Large intestine (tissue), 3 donors: ENCODE measurements around the gene SH2D1B. TPM values are rescaled to one million over a fixed set of nuclear protein-coding genes. Genes with fewer than 3 reads are reported as not detected.
A peak's percentile ranks its signal among the peaks of the same experiment; 100 is the strongest.

Experiments used
- DNase-seq, 2 donors: peaks; one replicate each; pipeline versions ENCODE4 v3.0.0 to v3.0.0-alpha.2; 2013
- H3K27ac ChIP-seq: one replicate; pipeline ENCODE4 v1.5.1; 2013; ENCODE audit warnings: low read length
- H3K27me3 ChIP-seq: 2 replicates; pipeline ENCODE4 v1.6.1; 2013; ENCODE audit warnings: low read length; ENCODE audit not compliant: control insufficient read depth, insufficient read depth
- H3K36me3 ChIP-seq: 2 replicates; pipeline ENCODE4 v1.6.1; 2013; ENCODE audit warnings: low read length; ENCODE audit not compliant: control insufficient read depth, insufficient read depth
- H3K4me1 ChIP-seq: one replicate; pipeline ENCODE4 v1.6.1; 2013; ENCODE audit warnings: low read length; ENCODE audit not compliant: control insufficient read depth, insufficient read depth
- H3K4me3 ChIP-seq: one replicate; pipeline ENCODE4 v1.5.1; 2013; ENCODE audit warnings: low read length
- H3K9me3 ChIP-seq: one replicate; pipeline ENCODE4 v1.6.1; 2013; ENCODE audit warnings: mild to moderate bottlenecking, low read depth, low read length, moderate library complexity; ENCODE audit not compliant: control insufficient read depth
- WGBS: methylation state at CpG from one replicate; pipeline ENCODE4 v1.1.5; 2013; ENCODE audit warnings: low lambda C conversion rate; ENCODE audit not compliant: insufficient coverage; 5-methylcytosine and 5-hydroxymethylcytosine counted together
- polyA plus RNA-seq: library from polyadenylated mRNA; unstranded; fragments of 120-200 nt; gene quantifications from one replicate; pipeline ENCODE4 v1.2.1, GENCODE V29; 2013

SH2D1B gene
- polyA plus RNA-seq, 1 donor, result 2.1 TPM

DNA sequence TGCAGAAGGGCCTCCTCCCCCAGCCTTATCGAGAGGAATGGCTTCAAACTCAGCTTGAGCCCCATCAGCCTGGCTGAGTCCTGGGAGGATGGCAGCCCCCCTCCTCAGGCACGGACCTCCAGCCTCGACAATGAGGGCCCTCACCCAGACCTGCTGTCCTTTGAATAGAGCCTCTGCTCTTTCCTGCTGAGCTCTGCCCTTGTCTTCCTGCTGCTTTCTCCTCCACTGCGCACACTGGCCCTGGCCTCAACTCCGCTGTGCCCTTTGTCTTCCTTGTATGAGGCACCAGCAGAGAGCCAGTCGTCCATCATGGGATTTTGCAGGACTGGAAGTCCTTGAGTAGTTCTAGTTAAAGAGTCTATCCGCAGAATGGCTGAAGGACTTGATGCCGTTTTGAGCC lies 28.4 kb downstream of the SH2D1B start:
- no CpG with 5 or more reads among the region's 8 CpGs for WGBS
- H3K4me3 ChIP-seq, result no peak overlapping the region
- peaks cover 38% of the 10 kb centered on the region for H3K4me1 ChIP-seq
- no peak for DNase-seq
- peaks cover 18% of the 10 kb centered on the region for H3K36me3 ChIP-seq
- H3K27ac ChIP-seq, result no peak overlapping the region
- no peaks in the 10 kb centered on the region for H3K9me3 ChIP-seq
- H3K27me3 ChIP-seq, result no peaks in the 10 kb centered on the region

GRCh38 chr1:162383091-162383490 lies 28.8 kb downstream of the SH2D1B start:
- peaks cover 18% of the 10 kb centered on the region for H3K36me3 ChIP-seq
- H3K27me3 ChIP-seq, result no peaks in the 10 kb centered on the region
- no peak overlapping the region for H3K4me3 ChIP-seq
- H3K9me3 ChIP-seq, result no peaks in the 10 kb centered on the region
- no peak for DNase-seq
- peaks cover 36% of the 10 kb centered on the region for H3K4me1 ChIP-seq
- H3K27ac ChIP-seq, result peak overlapping the region; percentile 99
- WGBS, result no CpG with 5 or more reads among the region's 6 CpGs

- no peaks in the 10 kb centered on the region for H3K9me3 ChIP-seq
- peak overlapping the region; percentile 22 for H3K4me3 ChIP-seq
- no peaks in the 10 kb centered on the region for H3K27me3 ChIP-seq
- H3K36me3 ChIP-seq, result peaks cover 18% of the 10 kb centered on the region
- DNase-seq, result peak in 1 of 2 donors; percentile 49
- H3K27ac ChIP-seq, result peak overlapping the region; percentile 99
- 40% methylated on average over 1 of the region's 13 CpGs for WGBS
- H3K4me1 ChIP-seq, result peaks cover 36% of the 10 kb centered on the region
These were observed 29.8 kb downstream of the SH2D1B start for GRCh38 chr1:162381941-162382750.

DNA sequence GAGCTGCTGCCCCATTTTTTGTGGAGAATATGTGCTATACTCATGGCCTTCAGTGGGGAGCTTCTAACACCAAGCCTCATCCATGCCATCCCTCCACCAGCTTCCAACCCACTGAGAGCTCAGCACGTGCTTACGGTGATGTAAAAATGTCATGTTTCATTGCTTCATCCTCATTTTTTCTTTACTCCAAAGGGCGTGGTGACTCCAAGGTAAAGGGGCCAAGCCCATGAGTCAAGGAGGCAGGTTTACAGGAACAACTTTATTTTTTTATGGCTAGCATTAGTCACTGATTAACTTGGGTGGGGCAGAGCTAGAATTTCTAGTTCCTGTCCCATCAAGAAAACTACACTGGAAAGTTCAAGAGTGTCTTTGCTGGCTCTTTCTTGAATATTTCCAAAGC lies 30.6 kb downstream of the SH2D1B start, which contains the start of gene C1orf226:
C1orf226 (plus strand) TSS at position 346 of the 400 bp plus-strand sequence. CDS start 174 bp downstream, outside the sequence.
- 14% methylated on average over 1 of the region's 3 CpGs for WGBS
- DNase-seq, result peak; percentile 93 to 98
- Histone ChIP-seq H3K36me3 (peaks cover 18% of the 10 kb centered on the region), H3K9me3 (no peaks in the 10 kb centered on the region), H3K4me3 (peak within 1 kb of the TSS; percentile 22), H3K27ac (peak within 1 kb of the TSS; percentile 99), H3K4me1 (peaks cover 36% of the 10 kb centered on the region), H3K27me3 (no peaks in the 10 kb centered on the region)

DNA sequence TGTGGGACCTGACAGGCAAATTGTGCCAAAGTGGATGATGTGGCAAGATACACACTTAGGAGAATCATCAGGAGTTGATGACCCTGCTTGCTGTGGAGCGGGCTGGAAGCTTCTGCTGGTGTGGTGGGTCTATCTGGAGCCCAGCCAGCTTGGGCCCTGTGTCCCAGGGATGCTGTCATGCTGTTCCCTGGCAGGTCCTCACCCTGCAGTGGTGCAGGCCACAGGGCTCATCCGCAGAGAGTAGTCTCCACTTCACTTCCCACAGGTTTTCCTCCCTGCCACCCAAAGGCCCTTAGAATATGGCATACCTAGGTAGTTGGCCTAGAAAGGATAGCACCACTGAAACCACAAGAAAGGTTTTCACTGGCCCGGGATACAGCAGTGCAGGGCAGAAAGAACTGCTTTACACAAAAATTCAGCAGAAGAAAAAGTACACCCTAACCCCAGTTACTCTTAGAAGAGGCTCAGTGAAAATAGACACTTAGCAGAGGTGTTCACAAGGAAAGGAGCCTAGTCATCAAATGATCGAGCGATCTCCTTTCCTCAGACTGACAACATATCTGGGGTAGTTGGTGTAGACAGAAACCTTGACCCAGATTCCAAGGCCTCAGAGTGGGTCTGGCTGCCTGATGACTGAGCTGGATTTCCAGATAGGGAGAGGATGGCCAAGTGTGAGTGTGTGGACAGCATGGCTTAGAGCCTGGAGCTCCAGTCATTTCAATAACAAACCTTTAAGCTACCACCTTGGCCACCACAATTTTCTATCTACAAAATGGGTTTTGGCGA lies 31.7 kb downstream of the SH2D1B start:
- Histone ChIP-seq H3K27me3 (no peaks in the 10 kb centered on the region), H3K4me1 (peaks cover 36% of the 10 kb centered on the region), H3K27ac (peak overlapping the region; percentile 77), H3K36me3 (peaks cover 18% of the 10 kb centered on the region), H3K9me3 (no peaks in the 10 kb centered on the region), H3K4me3 (no peak overlapping the region)
- no CpG with 5 or more reads among the region's 6 CpGs for WGBS
- peak in 1 of 2 donors; percentile 42 for DNase-seq

- Histone ChIP-seq H3K27ac (no peak within 1 kb of the TSS), H3K4me3 (no peak within 1 kb of the TSS), H3K9me3 (no peaks in the 10 kb centered on the region), H3K4me1 (peaks cover 11% of the 10 kb centered on the region), H3K36me3 (no peaks in the 10 kb centered on the region), H3K27me3 (no peaks in the 10 kb centered on the region)
- DNase-seq, result no peak
- no CpG with 5 or more reads among the region's 5 CpGs for WGBS
These were observed 35.2 kb downstream of the SH2D1B start, which contains the start of gene SPATA46 for GRCh38 chr1:162376691-162377090. TSS of gene SPATA46 (minus strand) at chr1:162376854. CDS start at chr1:162376790, 64 bp downstream.

DNA sequence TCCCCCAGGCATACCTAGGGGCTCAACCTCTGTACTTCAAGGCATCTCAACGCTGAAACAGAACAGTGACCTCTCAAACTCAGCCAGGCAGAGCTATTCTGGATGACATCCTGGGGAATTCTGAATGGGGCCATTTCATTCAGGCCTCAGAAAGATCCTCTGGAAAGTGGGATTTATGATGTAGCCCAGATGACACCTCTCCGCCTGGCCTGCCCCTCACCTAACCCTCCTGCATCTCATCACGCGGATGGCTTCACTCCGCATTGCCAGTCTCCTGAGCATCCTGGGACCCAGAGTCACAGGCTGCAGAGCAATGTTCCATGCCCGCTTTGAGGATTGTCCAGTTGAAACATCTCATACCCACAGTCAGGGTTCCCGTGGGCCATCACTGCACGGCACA lies 36.5 kb downstream of the SH2D1B start:
- Histone ChIP-seq H3K4me1 (peaks cover 1% of the 10 kb centered on the region), H3K27me3 (no peaks in the 10 kb centered on the region)
- no peak for DNase-seq

GRCh38 chr1:162374406-162374805 lies 37.5 kb downstream of the SH2D1B start:
- no peaks in the 10 kb centered on the region for H3K36me3 ChIP-seq
- H3K9me3 ChIP-seq, result no peaks in the 10 kb centered on the region
- DNase-seq, result no peak
- no peak overlapping the region for H3K4me3 ChIP-seq
- no peaks in the 10 kb centered on the region for H3K27me3 ChIP-seq
- H3K27ac ChIP-seq, result no peak overlapping the region
- no CpG with 5 or more reads among the region's 9 CpGs for WGBS
- no peaks in the 10 kb centered on the region for H3K4me1 ChIP-seq

More for the DNA sequence above, 36.5 kb downstream of the SH2D1B start:
- Histone ChIP-seq H3K4me3 (no peak overlapping the region), H3K9me3 (no peaks in the 10 kb centered on the region), H3K36me3 (no peaks in the 10 kb centered on the region), H3K27ac (no peak overlapping the region)
- no CpG with 5 or more reads among the region's 8 CpGs for WGBS

DNA sequence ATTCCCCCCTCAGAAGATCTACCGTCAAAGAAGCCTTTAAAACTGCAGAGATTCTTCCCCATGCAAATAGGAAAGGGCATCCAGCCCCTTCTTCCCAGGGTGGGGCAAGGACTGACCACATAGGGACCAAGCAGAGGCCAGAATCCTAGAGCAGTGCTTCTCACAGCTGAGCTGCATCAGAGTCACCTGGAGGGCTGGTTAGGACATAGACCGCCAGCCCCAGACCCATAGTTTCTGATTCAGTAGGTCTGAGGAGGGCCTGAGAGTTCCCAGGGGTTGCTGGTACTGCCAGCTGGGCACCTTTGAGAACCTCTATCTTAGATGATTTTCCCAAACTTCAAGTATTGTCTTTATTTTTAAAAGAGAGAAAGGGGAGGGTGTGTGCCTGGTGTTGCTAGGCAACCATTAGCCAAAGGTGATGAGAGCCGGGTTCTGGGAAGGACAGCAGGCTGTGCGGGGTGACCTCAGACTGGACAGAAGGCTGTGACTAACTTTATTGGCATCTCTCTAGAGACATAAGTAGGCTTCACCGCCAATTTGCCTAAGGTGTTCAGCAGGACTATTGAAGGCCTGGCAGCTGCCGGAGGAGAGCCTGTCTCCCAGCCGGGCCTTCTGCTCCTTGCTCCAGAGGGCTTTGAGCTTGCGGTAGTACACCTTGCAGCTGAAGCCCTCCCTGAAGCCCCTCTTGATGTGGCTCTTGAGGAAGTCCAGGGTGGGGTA lies 38.2 kb downstream of the SH2D1B start:
- Histone ChIP-seq H3K36me3 (no peaks in the 10 kb centered on the region), H3K4me1 (no peaks in the 10 kb centered on the region), H3K27ac (no peak overlapping the region)

DNA sequence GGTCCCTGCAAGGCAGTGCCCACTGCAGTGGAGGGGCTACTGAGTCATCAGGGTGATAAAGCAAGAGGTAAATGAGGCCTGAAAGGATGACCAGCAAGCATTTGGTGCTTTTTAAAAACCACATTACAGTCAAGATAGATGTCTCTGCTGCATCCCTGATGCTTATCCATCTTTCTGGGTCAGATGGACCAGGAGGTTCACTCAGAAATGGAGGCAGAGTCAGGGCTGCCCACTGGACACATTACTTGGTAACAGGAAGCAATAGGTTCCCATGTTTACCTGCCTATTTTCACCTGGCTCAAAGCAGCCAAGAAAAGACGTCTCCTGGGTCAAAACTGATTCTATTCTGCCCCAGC lies 38.9 kb downstream of the SH2D1B start:
- Histone ChIP-seq H3K27me3 (no peaks in the 10 kb centered on the region), H3K4me3 (no peak overlapping the region), H3K4me1 (no peaks in the 10 kb centered on the region), H3K27ac (no peak overlapping the region), H3K36me3 (no peaks in the 10 kb centered on the region), H3K9me3 (no peaks in the 10 kb centered on the region)
- WGBS, result no CpG with 5 or more reads among the region's 1 CpG
- DNase-seq, result no peak

More for the DNA sequence above, 38.2 kb downstream of the SH2D1B start:
- no peaks in the 10 kb centered on the region for H3K27me3 ChIP-seq
- no CpG with 5 or more reads among the region's 8 CpGs for WGBS
- H3K4me3 ChIP-seq, result no peak overlapping the region
- no peak for DNase-seq
- no peaks in the 10 kb centered on the region for H3K9me3 ChIP-seq
